Measurements from ENCODE around the gene C8G.
A peak's percentile ranks its signal among the peaks of the same experiment; 100 is the strongest.

C8G gene

DNA sequence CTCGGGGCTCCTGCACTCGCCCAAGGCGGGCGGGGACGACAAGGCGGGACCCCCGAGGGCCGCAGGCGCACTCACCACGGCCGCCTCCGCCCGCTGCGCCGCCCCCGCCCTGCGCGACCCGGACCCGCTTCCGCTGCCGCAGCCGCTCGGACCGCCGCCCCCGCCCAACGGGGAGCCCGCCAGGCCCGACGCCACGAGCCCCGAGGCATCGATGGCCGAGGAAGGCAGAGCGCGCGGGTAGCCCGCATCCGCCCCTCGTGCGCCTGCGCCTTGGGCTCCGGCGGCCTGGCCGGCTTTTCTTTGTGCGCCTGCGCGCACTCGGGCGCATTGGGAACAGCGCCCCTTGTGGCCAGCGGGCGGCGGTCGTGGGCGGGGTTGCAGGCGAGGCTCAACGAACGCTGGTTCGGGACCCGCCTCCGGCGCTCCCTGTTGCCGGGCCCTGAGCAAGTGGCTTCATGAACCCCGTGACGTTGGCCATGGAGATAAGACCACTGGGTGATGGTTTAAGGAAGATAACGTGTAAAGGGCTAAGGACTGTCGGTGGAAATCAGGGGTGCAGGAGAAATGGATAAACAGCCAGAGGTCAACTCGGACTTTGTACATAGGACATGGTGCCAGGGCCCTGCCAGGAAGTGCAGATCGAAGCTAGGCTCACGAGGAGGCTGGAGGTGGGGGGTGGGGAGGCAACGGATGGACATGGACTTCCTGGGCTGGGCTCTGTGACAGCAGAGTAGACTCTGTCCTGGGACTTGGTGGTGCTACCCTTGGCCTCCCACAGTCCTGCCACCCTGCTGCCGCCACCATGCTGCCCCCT, at the start of gene C8G, which contains the start of gene FBXW5:
Gene C8G, plus strand, starts transcription at position 725 of the 814 bp plus-strand sequence. Its CDS starts 78 bp downstream, at position 803.
Gene FBXW5, minus strand, starts transcription at position 220 of the 814 bp plus-strand sequence. CDS start 655 bp downstream, outside the sequence.
- DNase-seq (ENCODE audit: low read depth), result peak; percentile 95

GRCh38 chr9:136896027-136896426, 49.0 kb upstream of the C8G start:
- DNase-seq (ENCODE audit: low read depth), result no peak

DNA sequence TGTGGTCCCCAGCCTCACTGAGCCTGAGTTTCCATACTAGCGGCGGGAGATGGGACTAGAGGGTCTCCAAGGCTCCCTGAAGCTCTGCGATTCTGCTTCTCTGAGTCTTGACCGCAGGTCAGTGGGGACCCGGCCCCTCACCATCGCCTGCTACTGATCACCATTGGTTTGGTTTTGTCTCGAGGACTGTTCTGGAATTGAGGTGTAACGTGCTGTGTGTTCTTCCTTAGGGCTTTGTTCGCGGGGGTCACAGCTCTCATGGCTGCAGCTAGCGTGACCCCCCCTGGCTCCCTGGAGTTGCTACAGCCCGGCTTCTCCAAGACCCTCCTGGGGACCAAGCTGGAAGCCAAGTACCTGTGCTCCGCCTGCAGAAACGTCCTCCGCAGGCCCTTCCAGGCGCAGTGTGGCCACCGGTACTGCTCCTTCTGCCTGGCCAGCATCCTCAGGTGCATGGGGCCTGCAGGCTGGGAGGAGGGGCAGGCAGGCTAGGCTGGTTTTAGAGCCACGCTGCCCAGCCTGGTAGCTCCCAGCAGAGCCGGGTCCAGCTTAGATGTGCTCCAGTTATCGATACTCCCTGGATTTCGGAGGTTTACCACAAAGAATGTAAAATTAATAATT, 46.5 kb upstream of the C8G start:
- DNase-seq (ENCODE audit: low read depth), result no peak

GRCh38 chr9:136899196-136899595, 45.8 kb upstream of the C8G start:
- DNase-seq (ENCODE audit: low read depth), result no peak

- DNase-seq (ENCODE audit: low read depth), result no peak
Observed at GRCh38 chr9:136900556-136900955, 44.5 kb upstream of the C8G start.

DNA sequence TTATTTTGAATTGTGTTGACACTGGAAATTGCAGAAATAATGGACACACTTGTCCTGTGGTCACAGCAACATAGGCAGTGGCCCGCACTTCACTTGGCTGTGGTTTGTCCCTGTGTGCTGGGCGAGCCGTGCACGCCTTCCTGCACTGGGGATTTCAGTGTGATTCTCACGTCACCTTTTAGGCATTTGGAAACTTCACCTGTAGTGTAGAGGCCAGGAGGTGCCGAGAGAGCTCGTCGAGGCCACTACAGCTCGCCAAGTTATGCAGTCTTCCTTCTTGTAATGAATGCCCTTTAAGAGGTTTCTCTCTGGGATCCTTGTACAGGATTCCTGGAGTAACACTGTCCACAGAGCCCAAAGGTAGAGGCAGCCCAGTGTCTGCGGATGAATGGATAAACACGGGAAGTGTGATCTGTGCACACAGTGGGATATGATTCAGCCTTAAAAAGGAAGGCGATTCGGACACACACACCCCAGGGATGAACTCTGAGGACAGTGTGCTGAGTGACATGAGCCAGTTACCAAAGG, 44.0 kb upstream of the C8G start:
- DNase-seq (ENCODE audit: low read depth), result no peak

DNA sequence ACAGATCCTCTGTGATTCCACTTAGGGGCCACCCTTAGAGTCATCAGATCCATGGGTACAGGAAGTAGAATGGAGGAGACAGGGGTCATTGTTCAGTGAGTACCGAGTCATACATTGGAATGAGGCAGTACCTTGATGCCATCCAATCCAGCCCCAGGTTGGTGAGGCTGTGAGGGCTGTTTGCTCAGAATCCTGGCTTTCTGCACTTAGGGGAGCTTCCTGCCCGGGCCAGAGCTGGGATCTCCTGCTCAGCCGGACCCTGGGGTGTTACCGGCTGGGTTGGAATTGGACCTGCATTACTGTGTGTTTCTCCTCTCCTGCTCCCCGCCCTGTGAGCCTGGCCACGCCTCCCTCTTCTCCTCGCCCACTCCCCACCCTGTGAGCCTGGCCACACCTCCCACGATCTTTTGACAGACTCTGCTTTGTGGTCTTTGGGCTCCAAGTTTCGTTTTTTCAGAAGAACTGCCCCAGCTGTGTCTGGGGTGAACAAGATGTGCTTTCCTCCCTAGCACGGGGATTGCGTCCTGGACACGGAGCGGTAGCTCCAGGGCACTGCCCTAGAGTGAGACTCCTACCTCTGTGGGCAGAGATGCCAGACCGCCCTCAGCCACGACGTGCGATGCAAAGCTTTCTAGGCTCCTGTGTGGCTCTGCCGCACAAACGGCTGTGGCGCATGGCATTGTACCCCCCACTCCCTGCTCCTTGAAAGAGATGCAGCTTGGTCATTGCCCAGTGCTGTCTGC, 43.4 kb upstream of the C8G start:
- DNase-seq (ENCODE audit: low read depth), result peak; percentile 26

DNA sequence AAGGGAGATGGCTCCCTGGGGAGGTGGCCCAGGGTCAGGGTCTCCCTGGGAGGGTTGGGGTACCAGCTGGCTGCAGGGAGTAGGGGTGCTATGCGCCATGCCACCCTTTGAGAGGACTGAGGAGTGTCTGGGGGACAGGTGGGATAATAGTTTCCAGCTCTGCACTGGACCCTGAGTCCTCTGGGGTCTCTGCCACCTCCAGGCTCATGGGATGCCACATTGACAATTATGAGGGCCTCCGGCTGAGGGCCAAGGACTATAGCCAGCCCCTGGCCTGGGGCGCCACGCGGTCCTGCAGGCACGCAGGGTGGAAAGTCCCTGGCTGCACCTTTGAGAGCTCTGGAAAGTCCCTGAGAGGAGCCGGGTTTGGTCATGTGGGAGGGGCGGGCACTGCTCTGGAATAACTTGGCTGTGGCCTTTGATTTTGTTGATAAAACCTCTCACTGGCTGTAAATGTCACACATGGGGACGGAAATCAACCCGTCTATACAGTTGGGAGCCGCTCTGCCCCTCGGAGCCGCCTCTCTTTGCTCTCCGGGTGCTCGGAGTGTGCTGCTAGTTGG, 42.7 kb upstream of the C8G start:
- DNase-seq (ENCODE audit: low read depth), result peak; percentile 50

- DNase-seq (ENCODE audit: low read depth), result no peak
Observed at GRCh38 chr9:136903041-136903554, 41.9 kb upstream of the C8G start.

DNA sequence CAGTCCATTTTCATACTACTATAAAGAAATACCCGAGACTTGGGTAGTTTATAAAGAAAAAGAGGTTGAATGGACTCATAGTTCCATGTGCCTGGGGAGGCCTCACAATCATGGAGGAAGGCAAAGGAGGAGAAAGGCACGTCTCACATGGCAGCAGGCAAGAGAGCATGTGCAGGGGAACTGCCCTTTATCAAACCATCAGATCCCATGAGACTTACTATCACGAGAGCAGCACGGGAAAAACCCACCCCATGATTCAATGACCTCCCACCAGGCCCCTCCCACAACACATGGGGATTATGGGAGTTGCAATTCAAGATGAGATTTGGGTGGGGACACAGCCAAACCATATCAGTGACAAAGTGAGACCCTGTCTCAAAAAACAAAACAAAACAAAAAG, 38.8 kb upstream of the C8G start:
- no peak for DNase-seq (ENCODE audit: low read depth)

GRCh38 chr9:136907011-136907914, 37.8 kb upstream of the C8G start:
- DNase-seq (ENCODE audit: low read depth), result no peak

GRCh38 chr9:136910197-136910900, 34.7 kb upstream of the C8G start:
- no peak for DNase-seq (ENCODE audit: low read depth)

DNA sequence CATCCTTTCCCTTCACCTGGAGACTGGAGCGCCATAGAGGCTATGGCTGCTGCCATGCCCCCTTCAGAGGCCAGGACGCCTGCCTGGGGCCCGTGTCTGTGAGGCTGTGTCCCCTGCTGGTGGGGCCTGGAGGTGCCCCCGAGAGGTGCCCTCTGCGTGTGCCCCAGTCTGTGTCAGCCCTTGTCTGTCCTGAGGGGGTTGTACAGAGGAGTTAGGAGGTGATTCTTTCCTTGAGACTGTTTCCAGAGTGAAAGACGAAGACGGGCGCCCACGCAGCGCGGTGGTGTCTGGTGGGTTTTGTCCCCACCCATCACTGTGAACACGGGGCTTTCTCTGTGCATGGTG, 34.2 kb upstream of the C8G start:
- DNase-seq (ENCODE audit: low read depth), result no peak

DNA sequence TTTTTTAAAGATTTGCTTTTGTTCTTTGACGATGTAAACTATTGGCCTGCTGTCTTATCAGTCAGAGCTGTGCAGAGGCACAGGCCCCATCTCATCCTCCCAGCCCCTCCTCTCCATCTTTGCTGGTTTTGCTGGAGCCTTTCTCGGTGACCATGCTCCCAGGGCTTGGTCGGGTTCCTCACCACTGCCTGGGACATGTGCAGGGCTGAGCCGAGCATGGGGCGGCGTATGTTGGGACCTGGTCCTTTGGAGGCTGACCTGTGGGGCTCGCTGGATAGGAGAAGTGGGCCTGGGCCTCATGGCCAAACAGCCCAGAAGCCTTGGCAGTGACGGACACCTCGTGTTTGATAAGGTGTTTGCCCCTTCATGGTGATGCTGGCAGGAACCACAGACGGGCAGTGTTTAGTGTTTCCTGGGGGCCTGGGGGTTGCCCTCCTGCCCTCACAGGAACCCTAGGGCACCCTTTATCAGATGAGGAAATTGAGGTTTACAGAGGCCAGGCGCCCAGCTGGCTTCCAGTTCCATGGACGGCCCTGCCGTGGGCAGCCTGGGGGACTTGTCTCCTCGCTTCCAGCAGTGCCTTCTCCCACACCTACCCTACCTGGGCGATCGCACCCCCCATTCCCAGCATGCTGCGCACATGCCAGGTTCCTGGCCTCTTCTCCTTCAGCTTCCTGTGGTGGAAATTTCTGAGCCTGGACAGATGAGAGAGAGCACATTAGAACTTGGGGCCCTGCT, 31.2 kb upstream of the C8G start:
- DNase-seq (ENCODE audit: low read depth), result no peak

- no peak for DNase-seq (ENCODE audit: low read depth)
Observed at GRCh38 chr9:136915632-136916329, 29.3 kb upstream of the C8G start.

- DNase-seq (ENCODE audit: low read depth), result no peak
Observed at GRCh38 chr9:136916330-136917184, 28.5 kb upstream of the C8G start.

DNA sequence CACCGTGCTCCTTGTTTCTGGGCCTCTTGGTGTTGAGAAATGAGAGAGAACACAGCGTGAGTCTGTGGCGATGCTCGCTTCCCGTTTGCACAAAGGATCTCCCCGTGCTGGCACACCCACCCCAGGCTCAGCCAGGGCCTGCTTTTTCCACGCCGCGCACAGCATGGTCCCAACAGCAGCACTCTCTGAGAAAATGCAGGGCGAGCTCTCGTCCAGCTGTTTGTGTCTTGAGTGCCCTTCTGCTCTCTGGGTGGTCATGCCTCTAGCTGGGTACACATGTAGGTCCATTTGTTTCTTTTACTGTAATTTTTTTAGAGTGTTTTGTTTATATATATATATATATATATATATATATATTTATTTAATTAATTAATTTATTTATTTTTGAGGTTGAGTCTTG, 27.1 kb upstream of the C8G start:
- DNase-seq (ENCODE audit: low read depth), result no peak

- DNase-seq (ENCODE audit: low read depth), result no peak
Observed at GRCh38 chr9:136920069-136920468, 25.0 kb upstream of the C8G start.

Data from stimulated activated CD8-positive, alpha-beta memory T cell treated with anti-CD3 and anti-CD28 coated beads, Interleukin-15, amount 100 ng/mL, for 24 hours (primary cell).